Parathyroid adenoma (tissue), 2 donors: Measurements from ENCODE around the gene CABLES1.

Experiments used
- H2AFZ ChIP-seq: fragments of 300-600 bp; sonication (generic); one replicate; pipeline ENCODE4 v1.7.0; 2017; ENCODE audit warnings: antibody characterized with exemption, mild to moderate bottlenecking
- H3K27ac ChIP-seq: fragments of 300-600 bp; sonication (generic); one replicate; pipeline ENCODE4 v1.7.0; 2017
- H3K27me3 ChIP-seq: fragments of 300-600 bp; sonication (generic); one replicate; pipeline ENCODE4 v1.7.0; 2017; ENCODE audit warnings: low read length; ENCODE audit not compliant: control insufficient read depth, insufficient read depth
- H3K36me3 ChIP-seq: fragments of 300-600 bp; sonication (generic); one replicate; pipeline ENCODE4 v1.7.0; 2017; ENCODE audit warnings: low read length; ENCODE audit not compliant: control insufficient read depth, insufficient read depth
- H3K4me1 ChIP-seq: fragments of 300-600 bp; sonication (generic); one replicate; pipeline ENCODE4 v1.7.0; 2017; ENCODE audit warnings: control low read depth
- H3K4me2 ChIP-seq: fragments of 300-600 bp; sonication (generic); one replicate; pipeline ENCODE4 v1.7.0; 2017; ENCODE audit warnings: low read length
- H3K4me3 ChIP-seq: fragments of 300-600 bp; sonication (generic); one replicate; pipeline ENCODE4 v1.7.0; 2017; ENCODE audit warnings: low read depth, low read length
- H3K79me2 ChIP-seq: fragments of 300-600 bp; sonication (generic); one replicate; pipeline ENCODE4 v1.7.0; 2017; ENCODE audit warnings: control low read depth
- H3K9ac ChIP-seq: fragments of 300-600 bp; sonication (generic); one replicate; pipeline ENCODE4 v1.7.0; 2017; ENCODE audit warnings: mild to moderate bottlenecking
- H3K9me3 ChIP-seq: fragments of 300-600 bp; sonication (generic); one replicate; pipeline ENCODE4 v1.7.0; 2017; ENCODE audit warnings: low read length; ENCODE audit not compliant: control insufficient read depth
- CTCF ChIP-seq: fragments of 300-600 bp; sonication (generic); IDR thresholded peaks from one replicate; pipeline ENCODE4 v1.7.0; 2017; ENCODE audit warnings: antibody characterized with exemption, mild to moderate bottlenecking
- donor health status: primary hyperparathyroidism.

The CABLES1 gene

GRCh38 chr18:23208600-23208999, 73.3 kb downstream of the CABLES1 start:
- TF ChIP-seq CTCF: no peak
- H3K4me1 ChIP-seq: peaks cover 17% of the 10 kb centered on the region
- H3K27me3 ChIP-seq: no peaks in the 10 kb centered on the region
- no peak overlapping the region for H2AFZ ChIP-seq
- H3K4me2 ChIP-seq: no peak overlapping the region
- H3K9me3 ChIP-seq: no peaks in the 10 kb centered on the region
- peaks cover 3% of the 10 kb centered on the region for H3K79me2 ChIP-seq
- H3K36me3 ChIP-seq: no peaks in the 10 kb centered on the region
- H3K4me3 ChIP-seq: no peak overlapping the region
- no peak overlapping the region for H3K27ac ChIP-seq
- H3K9ac ChIP-seq: no peak overlapping the region

GRCh38 chr18:23209031-23209430, 73.7 kb downstream of the CABLES1 start:
- Histone ChIP-seq H2AFZ (no peak overlapping the region), H3K79me2 (peaks cover 3% of the 10 kb centered on the region), H3K4me3 (no peak overlapping the region), H3K9ac (no peak overlapping the region), H3K27me3 (no peaks in the 10 kb centered on the region), H3K4me2 (no peak overlapping the region), H3K4me1 (peaks cover 13% of the 10 kb centered on the region), H3K36me3 (no peaks in the 10 kb centered on the region), H3K9me3 (no peaks in the 10 kb centered on the region), H3K27ac (no peak overlapping the region)
- no peak for TF ChIP-seq CTCF

GRCh38 chr18:23209796-23210195, 74.5 kb downstream of the CABLES1 start:
- Histone ChIP-seq H3K79me2 (peaks cover 3% of the 10 kb centered on the region), H3K36me3 (no peaks in the 10 kb centered on the region), H3K4me3 (no peak overlapping the region), H2AFZ (no peak overlapping the region), H3K9me3 (no peaks in the 10 kb centered on the region), H3K27ac (no peak overlapping the region), H3K27me3 (no peaks in the 10 kb centered on the region), H3K4me2 (no peak overlapping the region), H3K9ac (no peak overlapping the region), H3K4me1 (peaks cover 5% of the 10 kb centered on the region)
- no peak for TF ChIP-seq CTCF

GRCh38 chr18:23210526-23210925, 75.2 kb downstream of the CABLES1 start:
- no peak overlapping the region for H3K4me2 ChIP-seq
- H3K27me3 ChIP-seq: no peaks in the 10 kb centered on the region
- H3K9ac ChIP-seq: no peak overlapping the region
- H3K36me3 ChIP-seq: no peaks in the 10 kb centered on the region
- peaks cover 5% of the 10 kb centered on the region for H3K4me1 ChIP-seq
- H3K9me3 ChIP-seq: no peaks in the 10 kb centered on the region
- H3K27ac ChIP-seq: no peak overlapping the region
- no peak overlapping the region for H2AFZ ChIP-seq
- no peak overlapping the region for H3K4me3 ChIP-seq
- no peak for TF ChIP-seq CTCF
- H3K79me2 ChIP-seq: peaks cover 6% of the 10 kb centered on the region

GRCh38 chr18:23211146-23211545, 75.9 kb downstream of the CABLES1 start:
- H3K4me1 ChIP-seq: peaks cover 5% of the 10 kb centered on the region
- no peaks in the 10 kb centered on the region for H3K27me3 ChIP-seq
- no peak for TF ChIP-seq CTCF
- H3K79me2 ChIP-seq: peaks cover 6% of the 10 kb centered on the region
- H3K9me3 ChIP-seq: no peaks in the 10 kb centered on the region
- no peaks in the 10 kb centered on the region for H3K36me3 ChIP-seq
- H3K4me2 ChIP-seq: no peak overlapping the region
- H3K4me3 ChIP-seq: no peak overlapping the region
- H2AFZ ChIP-seq: no peak overlapping the region
- no peak overlapping the region for H3K27ac ChIP-seq
- H3K9ac ChIP-seq: no peak overlapping the region
